GM19452 (cell line): Measurements from ENCODE around the gene YIPF6.
"Not testable (repeated sequence)": the region's sequence is repeated elsewhere in the genome, so short reads cannot be mapped to it uniquely, and the experiment has no call there.

Source experiments
- ATAC-seq: cut with Tn5 transposase; IDR thresholded peaks from one replicate; pipeline ENCODE4 v1.9.1; 2021; ENCODE audit not compliant: unreplicated experiment

The YIPF6 gene

GRCh38 chrX:68498508-68499379 lies at the start of gene YIPF6:
Gene YIPF6, plus strand, starts transcription at chrX:68499051. Its CDS starts 16 bp downstream, at chrX:68499067.
- peak; percentile 97 for ATAC-seq

GRCh38 chrX:68451720-68452119 lies 47.1 kb upstream of the YIPF6 start:
- ATAC-seq: no peak

- no peak for ATAC-seq
Measured at GRCh38 chrX:68454476-68455150, 44.2 kb upstream of the YIPF6 start.

DNA sequence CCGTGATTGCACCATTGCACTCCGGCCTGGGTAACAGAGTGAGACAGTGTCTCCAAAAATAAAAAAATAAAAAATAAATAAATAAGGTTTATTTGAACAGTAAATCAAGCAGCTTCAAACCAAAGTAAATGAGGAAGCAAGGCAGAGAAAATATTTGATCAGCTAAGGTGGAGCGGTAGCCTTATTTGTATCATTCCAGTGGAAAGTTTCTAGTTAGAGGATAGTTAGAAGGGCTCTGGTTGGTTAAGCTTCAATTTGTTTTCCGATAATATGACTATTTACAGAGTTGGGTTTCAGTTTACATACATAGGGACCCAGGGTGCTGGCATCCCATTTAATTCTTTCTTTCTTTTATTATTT lies 43.7 kb upstream of the YIPF6 start:
- no peak for ATAC-seq

DNA sequence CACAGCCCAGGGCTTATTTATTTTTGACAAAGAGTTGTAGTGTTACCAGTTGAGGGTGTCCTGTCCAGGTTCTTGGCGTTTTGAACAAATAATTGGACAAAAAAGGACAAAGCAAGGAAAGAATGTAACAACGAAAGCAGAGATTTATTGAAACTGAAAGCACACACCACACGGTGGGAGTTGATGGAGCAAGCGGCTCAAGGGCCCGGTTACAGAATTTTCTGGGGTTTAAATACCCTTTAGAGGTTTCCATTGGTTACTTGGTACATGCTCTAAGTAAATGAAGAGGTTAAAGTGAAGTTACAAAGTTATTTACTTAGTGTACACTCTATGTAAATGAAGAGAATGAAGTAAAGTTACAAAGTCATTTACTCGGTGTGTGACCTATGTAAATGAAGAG lies 37.8 kb upstream of the YIPF6 start:
- no peak for ATAC-seq

DNA sequence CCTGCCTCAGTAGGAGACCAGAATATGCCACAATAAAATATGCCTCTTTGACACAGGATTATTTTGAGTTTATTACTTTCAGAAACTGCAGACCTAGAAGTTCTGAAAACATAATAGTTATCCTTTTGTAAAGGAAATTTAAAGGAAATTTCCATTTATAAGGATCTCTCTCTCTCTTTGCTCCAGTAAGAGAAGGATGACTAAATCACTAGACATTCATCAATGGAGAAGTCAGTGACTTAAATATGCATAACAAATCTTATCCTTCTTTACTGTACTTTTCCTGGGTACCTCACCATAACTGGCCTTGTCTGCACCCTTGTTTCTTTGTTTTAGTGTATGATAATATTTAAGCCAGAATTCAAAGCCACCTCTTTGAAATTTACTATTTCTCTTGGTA lies 37.3 kb upstream of the YIPF6 start:
- ATAC-seq: no peak

- ATAC-seq: no peak
Measured at GRCh38 chrX:68462197-68462596, 36.7 kb upstream of the YIPF6 start.

DNA sequence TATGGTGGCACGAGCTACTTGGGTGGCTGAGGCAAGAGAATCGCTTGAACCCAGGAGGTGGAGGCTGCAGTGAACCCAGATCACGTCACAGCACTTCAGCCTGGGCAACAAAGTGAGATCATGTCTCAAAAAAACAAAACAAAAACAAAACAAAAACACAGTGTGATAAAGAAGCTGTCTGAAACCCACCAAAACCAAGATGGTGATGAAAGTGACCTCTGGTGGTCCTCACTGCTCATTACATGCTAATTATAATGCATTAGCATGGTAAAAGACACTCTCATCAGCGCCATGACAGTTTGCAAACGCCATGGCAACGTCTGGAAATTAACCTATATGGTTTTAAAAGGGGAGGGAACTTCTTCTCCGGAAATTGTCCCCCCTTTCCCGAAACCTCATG lies 36.2 kb upstream of the YIPF6 start:
- ATAC-seq: peak; percentile 69

DNA sequence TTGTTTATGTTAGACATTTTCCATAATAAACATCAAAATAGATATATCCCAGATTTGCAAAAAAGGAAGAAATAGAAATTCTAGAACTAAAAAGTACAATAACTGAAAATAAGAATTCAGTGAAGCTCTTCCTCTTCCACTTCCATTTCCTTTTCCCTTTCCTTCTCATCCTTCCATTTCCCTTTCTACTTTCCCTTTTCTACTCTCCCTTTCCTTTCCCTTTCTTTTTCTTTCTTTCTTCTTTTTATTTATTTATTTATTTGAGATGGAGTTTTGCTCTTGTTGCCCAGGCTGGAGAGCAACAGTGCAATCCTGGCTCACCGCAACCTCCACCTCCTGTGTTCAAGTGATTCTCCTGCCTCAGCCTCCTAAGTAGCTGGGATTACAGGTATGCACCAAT lies 35.0 kb upstream of the YIPF6 start:
- ATAC-seq: no peak

DNA sequence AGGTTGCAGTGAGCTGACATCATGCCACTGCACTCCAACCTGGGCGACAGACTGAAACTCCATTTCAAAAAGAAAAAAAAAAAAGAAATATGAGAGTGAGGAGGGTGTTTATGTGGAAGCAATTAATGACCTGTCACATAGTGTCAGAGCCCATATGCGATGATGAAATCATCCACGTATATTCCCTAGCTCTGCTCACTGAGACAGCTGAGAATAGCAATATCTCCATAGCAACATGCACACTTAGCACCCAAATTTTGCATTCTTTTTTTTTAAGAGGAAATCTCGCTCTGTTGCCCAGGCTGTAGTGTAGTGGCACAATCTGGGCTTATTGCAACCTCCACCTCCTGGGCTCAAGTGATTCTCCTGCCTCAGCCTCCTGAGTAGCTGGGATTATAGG lies 34.1 kb upstream of the YIPF6 start:
- no peak for ATAC-seq

- ATAC-seq: no peak
Measured at GRCh38 chrX:68480969-68481368, 17.9 kb upstream of the YIPF6 start.

DNA sequence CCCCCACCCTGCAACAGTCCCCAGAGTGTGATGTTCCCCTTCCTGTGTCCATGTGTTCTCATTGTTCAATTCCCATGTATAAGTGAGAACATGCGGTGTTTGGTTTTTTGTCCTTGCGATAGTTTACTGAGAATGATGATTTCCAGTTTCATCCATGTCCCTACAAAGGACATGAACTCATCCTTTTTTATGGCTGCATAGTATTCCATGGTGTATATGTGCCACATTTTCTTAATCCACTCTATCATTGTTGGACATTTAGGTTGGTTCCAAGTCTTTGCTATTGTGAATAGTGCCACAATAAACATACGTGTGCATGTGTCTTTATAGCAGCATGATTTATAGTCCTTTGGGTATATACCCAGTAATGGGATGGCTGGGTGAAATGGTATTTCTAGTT lies 12.7 kb upstream of the YIPF6 start:
- not testable (repeated sequence) for ATAC-seq

DNA sequence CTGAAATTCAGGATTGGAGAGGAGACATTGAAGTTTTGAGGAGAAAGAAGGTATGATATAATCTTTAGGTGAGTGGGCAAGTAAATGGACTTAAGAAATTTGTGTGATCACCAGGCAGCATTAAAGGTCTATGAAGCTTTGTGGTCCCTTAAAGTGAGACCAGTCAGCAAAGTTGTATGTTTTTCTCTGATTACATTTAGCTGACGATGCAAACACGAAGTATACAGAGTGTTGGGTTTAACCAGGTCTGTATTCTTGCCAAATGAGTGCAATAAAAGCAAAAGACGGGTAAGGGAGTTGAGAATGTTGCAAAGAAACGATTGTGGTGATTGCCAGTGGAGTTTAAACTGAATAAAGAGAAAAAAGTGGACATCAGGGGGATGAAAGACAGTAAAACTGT lies 11.6 kb upstream of the YIPF6 start:
- no peak for ATAC-seq

- no peak for ATAC-seq
Measured at GRCh38 chrX:68487924-68488323, 10.9 kb upstream of the YIPF6 start.

DNA sequence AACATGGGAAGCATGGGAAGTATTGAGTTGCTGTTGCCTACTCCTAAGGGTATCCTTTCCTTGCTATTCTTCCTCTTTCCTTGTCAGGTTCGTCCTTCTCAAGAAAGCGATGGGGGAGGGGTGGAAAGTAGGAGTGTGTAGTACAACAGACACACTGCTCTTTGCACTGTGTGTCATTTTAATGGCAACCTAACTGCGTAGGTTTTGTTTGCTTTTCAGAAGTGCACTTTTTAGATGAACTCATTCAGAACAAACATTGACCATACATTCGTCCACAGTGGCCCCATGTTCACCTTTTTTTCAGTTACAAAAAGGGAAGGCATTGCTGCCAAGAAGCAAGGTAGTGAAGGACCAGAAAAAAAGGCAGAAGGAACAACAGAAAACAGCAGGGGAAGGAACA lies 10.2 kb upstream of the YIPF6 start:
- ATAC-seq: no peak

- ATAC-seq: no peak
Measured at GRCh38 chrX:68490644-68491043, 8.2 kb upstream of the YIPF6 start.

- no peak for ATAC-seq
Measured at GRCh38 chrX:68492583-68492982, 6.3 kb upstream of the YIPF6 start.

DNA sequence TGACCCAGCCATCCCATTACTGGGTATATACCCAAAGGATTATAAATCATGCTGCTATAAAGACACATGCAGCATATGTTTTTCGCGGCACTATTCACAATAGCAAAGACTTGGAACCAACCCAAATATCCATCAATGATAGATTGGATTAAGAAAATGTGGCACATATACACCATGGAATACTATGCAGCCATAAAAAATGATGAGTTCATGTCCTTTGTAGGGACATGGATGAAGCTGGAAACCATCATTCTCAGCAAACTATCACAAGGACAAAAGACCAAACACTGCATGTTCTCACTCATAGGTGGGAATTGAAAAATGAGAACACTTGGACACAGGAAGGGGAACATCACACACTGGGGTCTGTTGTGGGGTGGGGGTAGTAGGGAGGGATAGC lies 5.1 kb upstream of the YIPF6 start:
- ATAC-seq: not testable (repeated sequence)

- ATAC-seq: no peak
Measured at GRCh38 chrX:68498044-68498507, 775 bp upstream of the YIPF6 start.

DNA sequence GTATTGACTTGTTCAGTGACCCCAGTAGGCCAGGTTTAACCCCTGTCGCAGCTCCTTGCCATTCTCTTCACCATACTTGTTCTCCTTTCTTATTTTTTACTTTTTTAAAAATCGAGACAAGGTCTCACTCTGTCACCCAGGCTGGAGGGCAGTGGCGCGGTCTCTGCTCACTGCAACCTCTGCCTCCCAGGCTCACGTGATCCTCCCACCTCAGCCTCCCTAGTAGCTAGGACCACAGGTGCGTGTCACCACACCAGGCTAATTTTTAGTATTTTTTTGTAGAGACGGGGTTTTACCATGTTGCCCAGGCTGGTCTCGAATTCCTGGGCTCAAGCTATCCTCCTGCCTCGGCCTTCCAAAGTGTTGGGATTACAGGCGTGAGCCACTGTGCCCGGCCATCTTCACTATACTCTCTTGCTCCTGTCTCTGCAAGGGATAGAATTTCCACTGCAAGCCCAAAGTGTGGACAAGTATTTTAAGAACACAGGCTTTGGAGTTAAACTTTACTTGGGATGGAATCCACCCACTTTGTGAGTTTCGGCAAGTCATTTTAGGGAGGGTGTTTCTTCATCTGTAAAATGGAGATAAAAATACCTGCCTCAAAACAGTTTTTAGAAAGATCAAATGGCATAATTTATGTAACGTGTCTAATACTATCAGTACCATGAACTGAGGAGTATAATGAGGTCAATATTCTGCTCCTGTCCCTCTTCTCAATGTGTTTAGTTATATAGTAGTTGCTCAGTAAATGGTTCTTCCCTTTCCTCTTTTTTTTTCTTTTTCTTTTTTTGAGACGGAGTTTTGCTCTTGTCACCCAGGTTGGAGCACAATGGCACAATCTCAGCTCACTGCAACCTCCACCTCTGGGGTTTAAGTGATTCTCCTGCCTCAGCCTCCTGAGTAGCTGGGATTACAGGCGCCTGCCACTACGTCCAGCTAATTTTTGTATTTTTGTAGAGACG lies 973 bp downstream of the YIPF6 start:
- ATAC-seq: no peak
